ENCODE data around the gene KSR1. TPM values are rescaled to one million over a fixed set of nuclear protein-coding genes. Genes with fewer than 3 reads are reported as not detected.
A peak's percentile ranks its signal among the peaks of the same experiment; 100 is the strongest.

Gene KSR1
- total and polyA plus RNA-seq, 2 of the 8 experiments (the other 6 are each of a cell fraction or from before 2014, with no cell fraction given), result 14.1 to 34.7 TPM

DNA sequence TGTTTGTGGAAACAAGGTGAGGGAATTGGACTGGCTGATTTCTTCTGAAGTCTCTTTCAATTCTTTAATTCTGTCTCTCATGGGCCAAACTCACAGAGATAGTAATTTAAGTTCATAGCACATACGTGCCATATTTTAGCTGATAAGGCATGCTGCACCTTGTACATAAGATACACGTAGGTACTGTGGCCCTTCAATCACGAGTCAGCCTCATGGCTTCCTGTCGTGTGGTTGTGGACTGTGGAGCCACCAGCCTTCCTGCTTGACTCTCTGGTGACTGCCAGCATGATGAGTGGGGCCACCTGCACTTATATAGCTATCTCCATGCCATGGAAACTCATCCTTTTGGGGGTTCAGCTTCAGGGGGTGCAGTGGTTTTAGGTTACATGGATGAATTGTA lies 25.1 kb downstream of the KSR1 start:
- no peak overlapping the region for H3K4me3 ChIP-seq (ENCODE audit: extremely low read depth in 1 of 4, insufficient read depth in 2 of 4, low read depth in 3 of 4, low read length in 4 of 4)
- H2BK120ac ChIP-seq (replicated peaks; ENCODE audit: low read depth, low read length), result no peak overlapping the region
- H2AK5ac ChIP-seq (ENCODE audit: low read depth, low read length), result no peak overlapping the region
- ChIA-PET POLR2A (ENCODE audit: partially characterized antibody) (no interaction called here), CTCF (ENCODE audit: partially characterized antibody) (interaction anchor here (0.9 to 1.5 kb wide), 5 partner anchors 10 to 53 kb away, joined by 3 to 5 read pairs (median 4); no protein-coding TSS in a partner anchor)
- no peak overlapping the region for H2AFZ ChIP-seq (ENCODE audit: low read length)
- H2BK12ac ChIP-seq (ENCODE audit: low read depth, low read length), result no peak overlapping the region
- no peak overlapping the region for H3K14ac ChIP-seq (ENCODE audit: insufficient read length)
- no peak overlapping the region for H3K56ac ChIP-seq (replicated peaks; ENCODE audit: insufficient read length, low read depth, low read length)
- H2BK5ac ChIP-seq (ENCODE audit: low read depth, low read length), result 0 out of 2 replicates have a peak overlapping the region, but pooled peaks have one; percentile 1
- no peaks in the 10 kb centered on the region for H3K23me2 ChIP-seq (ENCODE audit: low read depth, low read length)
- no peak overlapping the region for H3K9ac ChIP-seq (replicated peaks in 1 of 4; ENCODE audit: extremely low read depth in 1 of 4, low read depth in 3 of 4, low read length in 3 of 4)
- peaks cover 0 to 75% of the 10 kb centered on the region in 2 experiments; a peak in 3 of 4 replicates for H3K79me2 ChIP-seq (ENCODE audit: control insufficient read depth in 1 of 2, insufficient read depth in 2 of 2, low read length in 2 of 2)
- peak overlapping the region; percentile 0 for H4K91ac ChIP-seq (replicated peaks; ENCODE audit: insufficient read length, low read length)
- H4K20me1 ChIP-seq (replicated peaks in 1 of 2; ENCODE audit: control insufficient read depth in 1 of 2, insufficient read depth in 2 of 2, low read length in 2 of 2), result peaks cover 0 to 7% of the 10 kb centered on the region in 2 experiments
- WGBS, 2 experiments (ENCODE audit: extremely low coverage in 1 of 2, insufficient coverage in 1 of 2, insufficient read length in 1 of 2, insufficient replicate concordance in 2 of 2, low coverage in 1 of 2, low lambda C conversion rate in 2 of 2, missing lambda C conversion rate in 1 of 2), result 86% methylated on average over 4 of the region's 4 CpGs; no CpG with 5 or more reads in 1 of the 2 experiments
- no peak for FAIRE-seq
- H2BK15ac ChIP-seq (ENCODE audit: low read length), result no peak overlapping the region
- no peak overlapping the region for H3K18ac ChIP-seq (ENCODE audit: extremely low read depth, low read length)
- TF ChIP-seq EGR1 (IDR thresholded peaks at IDR 0.05; ENCODE audit: borderline replicate concordance, low read depth, low read length) (no peak), ASH2L (IDR thresholded peaks at IDR 0.05; ENCODE audit: low read length) (no peak), CREB1 (IDR thresholded peaks at IDR 0.05) (no peak), SP4 (IDR thresholded peaks at IDR 0.05; ENCODE audit: low read length) (no peak), SP1 (IDR thresholded peaks at IDR 0.05; ENCODE audit: low read depth, low read length) (no peak), RXRA (IDR thresholded peaks at IDR 0.05; ENCODE audit: insufficient read depth, low read depth, low read length) (no peak)
- no peak overlapping the region for H3K23ac ChIP-seq (ENCODE audit: insufficient read length)
- no peaks in the 10 kb centered on the region for H3K27me3 ChIP-seq (replicated peaks in 1 of 4; ENCODE audit: control insufficient read depth in 3 of 4, extremely low read depth in 1 of 4, insufficient read depth in 3 of 4, low read length in 3 of 4)
- no peak overlapping the region; the same call in 1 of the 2 replicates for H2BK20ac ChIP-seq (ENCODE audit: low read length)
- H4K8ac ChIP-seq (ENCODE audit: extremely low read depth, insufficient read depth, low read length), result no peak overlapping the region
- H3K4me1 ChIP-seq (replicated peaks in 1 of 4; ENCODE audit: control insufficient read depth in 3 of 4, insufficient read depth in 4 of 4, low read length in 3 of 4), result peaks cover 3 to 24% (median 11%) of the 10 kb centered on the region in 4 experiments; a peak in 6 of 7 replicates
- H3K4me2 ChIP-seq (ENCODE audit: insufficient read depth in 1 of 2, low read depth in 2 of 2, low read length in 2 of 2), result no peak overlapping the region
- no peak overlapping the region for H4K5ac ChIP-seq (ENCODE audit: insufficient read length, low read depth, low read length)
- peaks cover 7% of the 10 kb centered on the region; the same call in 1 of the 2 replicates for H3K79me1 ChIP-seq (ENCODE audit: low read depth, low read length)
- no peak overlapping the region for H3K4ac ChIP-seq (replicated peaks; ENCODE audit: insufficient read length, low read depth, low read length)
- no peak overlapping the region for H3K27ac ChIP-seq (ENCODE audit: low read depth, low read length)
- no peaks in the 10 kb centered on the region for H3K9me3 ChIP-seq (ENCODE audit: insufficient read depth in 2 of 2, low read depth in 1 of 2, low read length in 1 of 2)
- no peak for DNase-seq (ENCODE audit: low read depth in 1 of 2, low spot score in 2 of 2)
- no peaks in the 10 kb centered on the region for H3K36me3 ChIP-seq (ENCODE audit: control insufficient read depth in 2 of 4, insufficient read depth in 4 of 4, low read length in 3 of 4)

Measured in H1 (cell line).